HG03039 (cell line): Measurements from ENCODE around the gene TMIGD2.
"Not testable (repeated sequence)": the region's sequence is repeated elsewhere in the genome, so short reads cannot be mapped to it uniquely, and the experiment has no call there.

Experiments used
- ATAC-seq: cut with Tn5 transposase; IDR thresholded peaks from one replicate; pipeline ENCODE4 v1.9.1; 2021; ENCODE audit warnings: mild to moderate bottlenecking, moderate library complexity; ENCODE audit not compliant: unreplicated experiment

Gene TMIGD2, protein sequence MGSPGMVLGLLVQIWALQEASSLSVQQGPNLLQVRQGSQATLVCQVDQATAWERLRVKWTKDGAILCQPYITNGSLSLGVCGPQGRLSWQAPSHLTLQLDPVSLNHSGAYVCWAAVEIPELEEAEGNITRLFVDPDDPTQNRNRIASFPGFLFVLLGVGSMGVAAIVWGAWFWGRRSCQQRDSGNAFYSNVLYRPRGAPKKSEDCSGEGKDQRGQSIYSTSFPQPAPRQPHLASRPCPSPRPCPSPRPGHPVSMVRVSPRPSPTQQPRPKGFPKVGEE

DNA sequence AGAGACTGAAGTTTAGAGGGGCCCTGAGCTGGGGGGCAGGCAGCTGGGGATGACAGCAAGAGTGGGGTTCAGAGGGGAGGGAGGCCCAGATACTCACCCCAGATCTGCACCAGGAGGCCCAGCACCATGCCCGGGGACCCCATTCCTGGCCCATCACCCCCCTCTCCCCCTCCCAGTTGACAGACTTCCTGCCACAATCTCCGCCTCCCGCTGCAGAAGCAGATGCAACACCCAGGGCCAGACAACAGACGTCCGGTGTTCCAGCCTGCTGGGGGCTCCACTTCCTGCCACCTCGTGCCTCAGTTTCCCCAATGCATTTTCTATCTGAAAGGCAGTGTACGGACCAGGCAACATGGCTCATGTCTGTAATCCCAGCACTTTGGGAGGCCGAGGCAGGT, at the start of gene TMIGD2:
TMIGD2 (minus strand) TSS at position 147 of the 398 bp plus-strand sequence; CDS start at position 143, 4 bp downstream.
- ATAC-seq, result no peak

DNA sequence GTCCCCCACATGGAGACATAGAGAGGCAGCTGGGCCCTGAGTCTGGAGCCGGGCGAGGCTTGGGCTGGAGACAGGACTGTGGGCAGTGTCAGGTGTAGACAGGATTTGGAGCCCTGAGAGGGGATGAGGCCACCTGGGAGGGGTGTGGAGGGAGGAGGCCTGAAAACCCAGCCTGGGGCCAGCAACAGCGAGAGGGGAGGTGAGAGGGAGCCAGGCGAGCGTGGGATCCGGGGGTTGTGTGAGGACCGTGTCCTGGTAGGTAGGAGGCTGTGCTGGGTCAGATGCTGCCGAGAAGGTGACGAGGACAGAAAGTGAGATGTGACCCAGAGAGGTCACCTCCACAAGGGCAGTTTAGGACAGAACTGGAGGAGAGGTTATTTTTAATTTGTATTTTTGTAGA, 48.5 kb upstream of the TMIGD2 start:
- no peak for ATAC-seq

DNA sequence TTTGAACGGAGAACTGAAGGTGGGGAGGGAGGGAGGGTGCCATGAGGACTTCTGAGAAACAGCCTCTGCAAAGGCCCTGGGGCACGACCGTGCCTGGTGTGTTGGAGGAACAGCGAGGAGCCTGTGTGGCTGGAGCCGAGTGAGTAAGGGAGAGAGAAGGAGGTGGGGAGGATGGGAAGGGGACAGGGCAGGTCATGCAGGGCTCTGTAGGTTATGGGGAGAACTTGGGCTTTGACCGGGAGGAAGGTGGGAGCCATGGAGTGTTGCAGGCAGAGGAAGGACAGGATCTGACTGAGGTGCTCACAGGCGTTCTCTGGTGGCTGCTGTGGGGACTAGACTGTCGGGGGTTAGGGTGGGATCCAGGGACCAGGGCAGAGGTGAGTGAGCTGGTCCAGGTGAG, 47.9 kb upstream of the TMIGD2 start:
- no peak for ATAC-seq

DNA sequence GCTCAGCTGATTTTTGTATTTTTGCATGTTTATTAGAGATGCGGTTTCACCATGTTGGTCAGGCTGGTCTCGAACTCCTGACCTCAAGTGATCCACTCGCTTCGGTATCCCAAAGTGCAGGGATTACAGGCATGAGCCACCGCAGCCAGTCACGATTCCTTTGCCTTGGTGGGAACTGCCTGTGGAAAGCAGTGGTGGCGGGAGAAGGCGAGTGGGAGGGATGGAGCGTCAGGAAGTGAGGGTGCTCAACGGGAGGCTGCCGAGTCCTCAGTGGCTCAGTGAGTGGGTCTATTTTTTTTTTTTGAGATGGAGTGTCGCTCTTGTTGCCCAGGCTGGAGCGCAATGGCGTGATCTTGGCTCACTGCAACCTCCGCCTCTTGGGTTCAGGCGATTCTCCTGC, 47.0 kb upstream of the TMIGD2 start:
- ATAC-seq, result not testable (repeated sequence)

DNA sequence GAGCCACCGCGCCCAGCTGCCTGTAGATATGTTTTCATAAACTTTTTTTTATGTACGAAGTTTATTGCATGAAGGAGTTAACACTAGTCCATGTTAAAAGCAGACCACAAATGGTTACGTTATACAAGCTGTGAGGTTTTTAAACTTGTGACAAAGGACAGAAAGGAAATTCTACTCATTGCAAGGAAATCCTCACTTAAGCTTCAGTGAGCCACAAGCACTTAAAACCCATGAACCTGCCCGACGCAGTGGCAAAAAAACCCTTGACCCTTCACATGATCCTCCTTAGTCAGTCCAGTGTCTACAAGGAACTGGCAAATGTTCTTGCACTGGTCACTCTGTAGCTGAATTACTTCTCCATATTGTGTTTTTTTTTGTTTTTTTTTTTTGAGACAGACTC, 45.3 kb upstream of the TMIGD2 start:
- ATAC-seq, result no peak

DNA sequence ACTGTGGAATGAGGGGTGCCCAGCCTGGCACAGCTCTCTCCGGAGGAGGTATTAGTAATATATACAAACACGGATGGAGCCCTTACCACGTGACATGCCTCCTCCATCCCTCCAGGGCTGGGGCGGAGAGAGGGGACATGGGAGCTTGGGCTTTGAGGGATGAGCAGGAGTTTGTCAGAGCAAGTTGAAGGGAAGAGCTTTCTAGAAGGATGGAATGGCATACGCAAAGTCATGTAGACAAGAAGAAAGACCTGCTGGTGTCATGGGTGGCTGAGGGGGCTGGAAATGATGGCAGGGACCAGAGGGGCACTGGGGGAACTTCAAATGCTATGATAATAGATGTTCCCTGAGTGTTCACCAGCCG, 43.8 kb upstream of the TMIGD2 start:
- no peak for ATAC-seq

DNA sequence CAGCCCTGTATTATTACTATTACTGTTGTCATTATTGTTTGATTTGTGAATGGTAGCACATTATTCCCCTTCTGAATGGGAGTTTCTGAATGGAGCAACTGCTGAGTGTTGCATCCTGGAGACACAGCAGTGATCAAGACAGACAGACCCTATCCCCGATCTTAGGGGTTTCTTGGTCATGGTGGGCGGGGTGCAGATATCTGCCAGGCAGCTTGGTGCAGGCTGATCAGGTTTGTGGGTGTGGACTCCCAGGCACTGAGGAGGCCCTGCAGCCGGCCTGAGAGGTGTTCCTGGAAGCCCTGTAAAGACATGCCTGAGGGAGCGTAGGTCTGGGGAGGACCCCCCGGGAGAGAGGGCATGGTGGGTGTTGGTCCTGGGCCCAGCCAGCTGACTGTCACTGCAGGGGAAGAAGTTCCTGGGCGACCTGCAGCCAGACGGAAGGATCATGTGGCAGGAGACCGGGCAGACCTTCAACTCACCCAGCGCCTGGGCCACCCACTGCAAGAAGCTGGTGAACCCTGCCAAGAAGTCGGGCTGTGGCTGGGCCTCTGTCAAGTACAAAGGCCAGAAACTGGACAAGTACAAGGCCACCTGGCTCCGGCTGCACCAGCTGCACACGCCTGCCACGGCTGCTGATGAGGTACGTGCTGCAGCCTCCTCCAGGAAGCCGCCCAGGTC, 43.3 kb upstream of the TMIGD2 start:
- no peak for ATAC-seq

DNA sequence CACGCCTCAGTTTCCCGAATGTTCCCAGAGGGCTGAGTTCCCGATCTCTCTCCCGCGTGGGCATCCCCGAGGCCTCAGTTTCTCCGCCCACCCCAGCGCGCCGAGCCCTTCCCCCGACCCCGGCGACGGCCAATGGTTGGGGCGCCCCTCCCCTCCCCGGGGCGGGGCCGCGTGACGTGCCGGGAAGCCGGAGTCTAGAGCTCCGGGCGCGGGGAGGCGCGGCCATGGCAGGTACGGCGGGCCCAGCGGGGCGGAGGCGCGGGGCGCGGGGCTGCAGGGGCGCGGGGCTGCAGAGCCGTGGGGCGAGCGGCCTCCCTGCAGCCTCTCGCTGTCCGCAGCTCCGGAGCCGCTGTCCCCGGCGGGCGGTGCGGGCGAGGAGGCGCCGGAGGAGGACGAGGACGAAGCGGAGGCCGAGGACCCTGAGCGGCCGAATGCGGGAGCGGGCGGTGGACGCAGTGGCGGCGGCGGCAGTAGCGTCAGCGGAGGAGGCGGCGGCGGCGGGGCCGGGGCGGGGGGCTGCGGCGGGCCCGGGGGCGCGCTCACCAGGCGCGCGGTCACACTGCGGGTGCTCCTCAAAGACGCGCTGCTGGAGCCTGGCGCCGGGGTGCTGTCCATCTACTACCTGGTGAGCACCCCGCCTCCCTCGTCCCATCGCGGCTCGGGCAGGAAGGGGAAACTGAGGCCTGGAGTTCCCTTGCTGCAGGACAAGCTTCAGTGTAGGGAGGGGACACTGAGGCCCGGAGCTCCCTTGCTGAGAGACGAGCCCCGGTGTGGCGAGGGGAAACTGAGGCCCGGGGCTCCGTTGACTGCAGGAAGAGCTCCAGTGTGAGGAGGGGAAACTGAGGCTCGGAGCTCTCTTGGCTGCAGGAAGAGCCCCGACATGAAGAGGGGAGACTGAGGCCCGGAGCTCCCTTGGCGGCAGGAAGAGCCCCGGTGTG, 41.5 kb upstream of the TMIGD2 start, which contains the start of gene MPND:
MPND (plus strand) TSS at position 193 of the 938 bp plus-strand sequence; CDS start at position 225, 32 bp downstream.
- peak; percentile 51 for ATAC-seq

DNA sequence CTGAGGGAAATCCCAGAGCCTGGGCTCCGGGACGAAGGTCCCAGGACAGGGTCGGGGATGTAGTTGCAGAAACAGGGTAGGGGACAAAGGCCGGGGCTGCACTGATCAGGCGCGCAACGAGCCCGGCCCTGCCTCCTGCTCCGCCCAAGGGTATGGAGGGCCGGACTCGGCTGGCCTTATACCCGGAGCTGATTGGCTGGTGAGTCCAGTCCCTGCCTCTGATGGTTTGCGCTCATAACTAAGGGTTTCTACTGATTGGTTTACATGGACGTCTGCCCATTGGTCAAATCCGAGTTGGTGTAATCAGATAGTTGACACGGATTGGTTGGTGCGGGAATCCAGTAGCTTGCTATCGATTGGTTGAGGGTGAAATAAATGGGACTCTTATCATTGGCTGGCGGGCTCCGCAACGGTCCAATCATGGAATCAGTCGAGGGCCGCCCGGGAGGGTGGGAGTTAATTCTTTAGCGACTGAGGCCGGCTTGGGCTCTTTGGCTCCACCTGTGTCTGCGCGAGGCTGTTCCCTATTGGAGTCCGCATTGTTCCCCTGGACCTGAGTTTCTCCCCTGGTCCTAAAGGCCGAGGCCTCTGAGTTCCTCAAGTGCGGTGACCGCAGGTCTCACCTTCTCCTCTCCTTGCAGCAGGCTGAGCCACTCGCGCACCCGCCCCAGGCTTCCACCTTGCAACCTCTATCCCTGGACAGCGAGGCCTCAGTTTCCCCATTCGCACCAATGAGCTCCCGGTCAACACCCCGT, 40.6 kb upstream of the TMIGD2 start:
- peak; percentile 77 for ATAC-seq

DNA sequence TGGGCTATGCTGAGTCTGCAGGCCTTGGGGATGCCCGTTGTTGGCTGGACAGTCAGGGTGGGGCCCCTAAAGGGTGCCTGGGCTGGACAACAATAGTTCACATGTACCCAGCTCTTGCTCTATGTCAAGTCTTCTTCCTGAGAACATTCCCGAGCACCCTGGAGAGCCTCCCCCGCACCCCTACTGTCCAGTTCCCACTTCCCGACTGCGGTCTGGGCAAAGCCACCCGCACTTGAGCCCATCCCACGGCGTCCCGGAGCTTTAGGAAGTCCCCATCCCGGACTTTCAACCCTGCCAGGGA, 40.1 kb upstream of the TMIGD2 start:
- no peak for ATAC-seq

DNA sequence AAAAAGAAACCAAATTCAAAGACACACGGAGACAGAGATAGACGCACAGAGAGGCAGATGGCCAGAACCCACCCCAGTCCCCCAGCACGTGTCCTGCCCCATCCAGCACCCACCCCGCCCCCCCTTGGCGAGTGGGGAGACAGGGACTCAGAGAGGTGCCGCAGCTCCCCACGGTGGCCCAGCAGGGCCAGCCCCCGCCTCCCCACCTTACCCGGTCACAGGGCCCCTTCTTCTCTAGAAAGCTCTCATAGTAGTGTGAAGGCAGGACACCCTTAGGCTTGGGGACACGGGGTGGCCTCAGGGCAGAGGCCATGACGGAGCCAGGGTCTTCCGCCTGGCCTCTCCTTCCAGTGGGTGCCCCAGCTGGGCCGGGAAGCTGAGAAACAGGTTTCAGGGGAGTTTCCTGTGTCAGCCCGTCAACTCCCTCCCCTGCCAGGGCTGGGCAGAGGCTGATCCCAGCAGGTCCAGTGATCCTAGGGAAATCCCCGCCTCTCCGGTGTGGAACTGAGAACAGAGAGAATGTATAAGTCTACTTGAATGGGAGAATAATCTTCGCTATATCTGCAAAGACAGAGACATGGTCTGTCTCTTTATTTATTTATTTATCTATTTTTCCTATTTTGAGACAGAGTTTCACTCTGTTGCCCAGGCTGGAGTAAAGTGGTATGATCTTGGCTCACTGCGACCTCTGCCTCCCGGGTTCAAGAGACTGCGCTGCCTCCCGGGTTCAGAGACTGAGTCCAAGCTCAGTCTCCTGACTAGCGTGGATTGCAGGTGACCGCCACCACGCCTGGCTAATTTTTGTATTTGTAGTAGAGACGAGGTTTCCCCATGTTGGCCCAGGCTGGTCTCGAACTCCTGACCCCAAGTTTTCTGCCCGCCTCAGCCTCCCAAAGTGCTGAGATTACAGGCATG, 36.5 kb upstream of the TMIGD2 start, which contains the start of gene STAP2:
STAP2 (minus strand) TSS at position 387 of the 915 bp plus-strand sequence; CDS start at position 313, 74 bp downstream.
- no peak for ATAC-seq

DNA sequence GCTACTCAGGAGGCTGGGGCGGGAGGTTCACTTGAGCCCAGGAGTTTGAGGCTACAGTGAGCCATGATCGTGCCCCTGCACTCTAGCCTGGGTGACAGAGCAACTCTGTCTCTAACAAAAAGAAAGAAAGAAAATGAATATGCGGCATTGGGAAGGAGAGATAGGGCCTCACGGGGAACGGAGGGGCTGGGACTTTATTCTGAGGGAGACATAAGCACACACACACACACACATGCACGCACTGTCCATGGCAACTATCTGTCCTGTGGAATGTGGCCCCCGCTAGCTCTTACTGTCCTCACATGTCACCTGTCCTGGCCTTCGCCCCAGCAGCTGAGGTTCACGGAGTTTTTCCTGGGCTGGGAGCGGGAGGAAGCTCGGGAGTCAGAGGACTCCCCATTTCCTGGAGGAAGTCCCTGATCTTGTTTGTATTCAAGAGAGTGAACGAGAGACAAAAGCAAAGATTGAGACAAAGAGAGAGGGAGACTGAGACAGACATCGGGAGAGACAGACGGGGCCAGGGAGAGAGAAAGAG, 35.8 kb upstream of the TMIGD2 start:
- no peak for ATAC-seq

DNA sequence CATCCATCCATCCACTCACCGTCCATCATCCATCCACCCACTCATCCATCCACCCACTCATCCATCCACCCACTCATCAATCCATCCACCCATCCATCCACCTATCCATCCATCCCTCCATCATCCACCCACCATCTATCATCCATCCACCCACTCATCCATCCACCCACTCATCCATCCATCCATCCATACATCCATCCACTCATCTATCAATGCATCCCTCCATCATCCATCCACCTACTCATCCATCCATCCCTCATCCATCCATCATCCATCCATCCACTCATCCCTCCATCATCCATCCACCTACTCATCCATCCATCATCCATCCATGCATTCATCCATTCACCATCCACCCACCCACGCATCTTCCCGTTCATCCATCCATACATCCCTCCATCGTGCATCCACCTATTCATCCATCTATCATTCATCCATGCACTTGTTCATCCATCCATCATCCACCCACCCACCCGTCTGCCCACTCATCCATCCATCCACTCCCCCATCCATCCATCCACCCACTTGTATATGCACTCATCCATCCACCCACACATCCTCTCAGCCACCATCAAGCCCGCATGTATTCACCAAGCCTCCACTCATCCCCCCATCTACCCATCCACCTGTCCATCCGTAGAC, 32.9 kb upstream of the TMIGD2 start:
- no peak for ATAC-seq

DNA sequence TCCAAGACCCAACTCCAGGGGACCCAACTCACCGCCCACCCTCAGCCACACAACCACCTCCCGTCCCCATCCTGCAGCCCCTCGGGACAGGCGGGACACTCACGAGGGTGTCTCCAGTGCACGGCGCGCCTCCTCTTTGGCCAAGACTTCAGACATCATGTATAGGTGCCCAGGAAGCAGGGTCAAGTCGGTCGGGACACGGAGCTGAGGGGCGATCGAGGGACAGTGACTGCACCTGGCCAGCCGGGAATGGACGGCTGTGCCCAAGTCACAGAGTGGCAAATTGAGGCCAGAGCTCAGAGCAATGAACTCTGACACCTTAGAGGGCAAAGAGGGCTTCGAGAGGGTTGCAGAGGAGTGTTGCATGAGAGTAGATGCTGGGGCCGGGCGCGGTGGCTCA, 27.7 kb upstream of the TMIGD2 start:
- ATAC-seq, result no peak

DNA sequence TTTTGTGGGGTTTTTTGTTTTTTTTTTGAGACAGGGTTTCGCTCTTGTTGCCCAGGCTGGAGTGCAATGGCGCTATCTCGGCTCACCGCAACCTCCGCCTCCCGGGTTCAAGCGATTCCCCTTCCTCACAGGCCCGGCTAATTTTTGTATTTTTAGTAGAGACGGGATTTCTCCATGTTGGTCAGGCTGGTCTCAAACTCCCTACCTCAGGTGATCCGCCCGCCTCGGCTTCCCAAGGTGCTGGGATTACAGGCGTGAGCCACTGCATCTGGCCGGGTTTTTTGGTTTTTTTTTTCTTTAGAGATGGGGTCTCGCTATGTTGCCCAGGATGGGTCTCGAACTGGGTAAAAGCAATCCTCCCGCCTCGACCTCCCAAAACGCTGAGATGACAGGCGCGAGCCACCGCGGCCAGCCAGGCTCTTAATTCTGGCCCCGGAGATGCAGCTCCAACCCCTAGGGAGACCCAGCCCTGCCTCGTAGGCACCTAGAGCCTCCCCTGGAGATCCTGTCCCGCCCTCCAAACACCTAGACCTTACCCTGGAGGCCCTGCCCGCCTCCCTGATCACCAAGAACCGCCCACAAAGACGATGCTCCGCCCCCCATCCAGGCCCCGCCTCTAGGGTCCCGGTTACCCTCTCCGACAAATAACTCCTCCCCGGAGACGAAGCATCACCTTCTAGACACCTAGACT, 26.9 kb upstream of the TMIGD2 start:
- ATAC-seq, result not testable (repeated sequence)

DNA sequence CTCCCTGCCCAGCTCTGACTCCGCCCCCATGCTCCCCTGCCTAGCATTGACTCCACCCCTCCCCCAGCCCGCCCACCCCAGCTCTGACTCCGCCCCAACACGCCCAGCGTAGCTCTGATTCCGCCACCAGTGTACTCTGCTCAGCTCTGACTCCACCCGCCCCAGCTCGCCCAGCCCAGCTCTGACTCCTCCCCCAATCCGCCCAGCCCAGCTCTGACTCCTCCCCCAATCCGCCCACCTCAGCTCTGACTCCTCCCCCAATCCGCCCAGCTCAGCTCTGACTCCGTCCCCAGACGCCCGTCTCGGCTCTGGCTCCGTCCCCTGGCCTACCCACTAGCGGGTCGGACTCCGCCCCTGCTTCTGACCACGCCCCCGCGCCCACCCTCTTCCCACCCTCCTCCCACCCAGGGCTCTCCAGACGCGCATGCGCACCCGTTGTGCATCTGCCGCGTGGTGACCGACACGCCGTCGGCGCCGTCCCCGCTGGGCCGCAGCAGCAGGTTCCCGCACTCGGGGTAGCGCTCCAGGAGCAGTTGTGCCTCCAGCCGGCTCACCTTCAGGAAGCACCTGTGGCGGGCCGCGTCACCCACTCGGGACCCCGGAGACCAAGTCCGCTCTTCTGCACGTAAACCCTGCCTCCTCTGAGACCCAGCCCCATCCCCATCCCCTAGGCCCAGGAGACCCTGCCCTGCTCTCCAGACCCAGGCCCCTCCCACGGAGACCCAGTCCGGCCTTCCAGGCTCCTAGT, 26.2 kb upstream of the TMIGD2 start:
- peak; percentile 76 for ATAC-seq

DNA sequence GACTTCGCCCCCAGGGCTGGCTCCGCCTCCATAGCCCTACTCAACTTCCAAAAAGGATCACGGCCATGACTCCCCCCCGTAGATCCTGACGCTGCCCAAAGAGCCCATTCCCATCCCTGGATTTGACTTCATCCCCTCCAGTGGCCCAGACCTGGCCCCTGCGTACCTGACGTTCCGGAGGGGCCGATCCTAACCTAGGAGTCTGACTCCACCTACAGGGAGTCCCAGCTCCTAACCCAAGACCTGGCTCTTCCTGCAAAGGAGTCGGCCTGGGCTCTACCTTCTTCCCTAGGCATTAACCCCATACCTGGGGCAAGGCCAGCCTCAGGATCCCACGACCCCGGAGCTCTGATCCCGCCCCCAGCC, 25.7 kb upstream of the TMIGD2 start:
- ATAC-seq, result no peak
